ENCODE results near the gene ATP2C2.
A peak's percentile ranks its signal among the peaks of the same experiment; 100 is the strongest.
"Not testable (repeated sequence)": the region's sequence is repeated elsewhere in the genome, so short reads cannot be mapped to it uniquely, and the experiment has no call there.

The ATP2C2 gene

DNA sequence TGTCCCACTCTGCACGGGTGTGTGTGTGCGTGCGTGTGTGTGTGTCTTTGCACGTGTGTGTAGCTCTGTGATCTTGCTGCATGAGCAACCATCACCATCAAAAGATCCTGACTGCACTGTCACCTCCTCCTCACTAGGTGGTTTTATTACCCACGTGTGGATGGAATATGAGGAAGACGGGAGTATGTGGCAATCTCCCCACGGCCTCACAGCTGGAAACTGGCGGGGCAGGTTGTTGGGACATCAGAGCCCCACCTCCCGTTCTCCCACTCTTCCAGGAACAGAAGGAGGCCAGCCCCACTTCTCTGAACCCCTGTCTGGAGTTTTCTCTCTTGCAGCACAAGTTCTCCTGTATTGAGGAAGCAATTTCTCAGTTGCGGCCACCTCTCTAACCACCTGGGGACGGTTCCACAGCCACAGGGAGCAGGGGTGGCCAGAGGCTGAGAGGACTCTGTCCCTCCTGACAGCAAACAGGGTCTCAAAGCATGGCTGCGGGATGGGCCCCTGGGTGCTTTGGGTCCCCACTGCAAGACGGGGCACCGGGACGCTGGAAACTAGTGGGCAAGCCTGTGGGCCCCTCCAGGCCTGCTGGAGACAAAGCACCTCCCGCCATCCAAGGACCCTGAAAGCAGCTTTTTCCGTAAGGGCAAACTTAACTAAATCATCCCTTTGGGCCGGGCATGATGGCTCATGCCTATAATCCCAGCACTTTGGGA is 27.9 kb upstream of the ATP2C2 start:
- Histone ChIP-seq H3K9ac (ENCODE audit: insufficient read length, low read depth) (no peak overlapping the region), H3K36me3 (ENCODE audit: insufficient read depth, insufficient read length, low read length) (no peaks in the 10 kb centered on the region), H3K9me3 (ENCODE audit: insufficient read depth, low read length) (peaks cover 14% of the 10 kb centered on the region; the same call in 1 of the 2 replicates), H3K4me1 (ENCODE audit: insufficient read depth, insufficient read length) (no peaks in the 10 kb centered on the region), H3K4me3 (ENCODE audit: insufficient read length, low read depth) (no peak overlapping the region), H3K27me3 (ENCODE audit: insufficient read depth, insufficient read length) (no peaks in the 10 kb centered on the region)
- DNase-seq (ENCODE audit: low read depth, low spot score), result no peak
- TF ChIP-seq SUZ12 (IDR thresholded peaks at IDR 0.05; ENCODE audit: extremely low read depth, insufficient read depth, insufficient read length), result no peak
- no peak for TF ChIP-seq YY1 (IDR thresholded peaks at IDR 0.05; ENCODE audit: insufficient read depth, insufficient read length)
- TF ChIP-seq ZNF274 (IDR thresholded peaks at IDR 0.05; ENCODE audit: low read depth, low read length), result no peak

DNA sequence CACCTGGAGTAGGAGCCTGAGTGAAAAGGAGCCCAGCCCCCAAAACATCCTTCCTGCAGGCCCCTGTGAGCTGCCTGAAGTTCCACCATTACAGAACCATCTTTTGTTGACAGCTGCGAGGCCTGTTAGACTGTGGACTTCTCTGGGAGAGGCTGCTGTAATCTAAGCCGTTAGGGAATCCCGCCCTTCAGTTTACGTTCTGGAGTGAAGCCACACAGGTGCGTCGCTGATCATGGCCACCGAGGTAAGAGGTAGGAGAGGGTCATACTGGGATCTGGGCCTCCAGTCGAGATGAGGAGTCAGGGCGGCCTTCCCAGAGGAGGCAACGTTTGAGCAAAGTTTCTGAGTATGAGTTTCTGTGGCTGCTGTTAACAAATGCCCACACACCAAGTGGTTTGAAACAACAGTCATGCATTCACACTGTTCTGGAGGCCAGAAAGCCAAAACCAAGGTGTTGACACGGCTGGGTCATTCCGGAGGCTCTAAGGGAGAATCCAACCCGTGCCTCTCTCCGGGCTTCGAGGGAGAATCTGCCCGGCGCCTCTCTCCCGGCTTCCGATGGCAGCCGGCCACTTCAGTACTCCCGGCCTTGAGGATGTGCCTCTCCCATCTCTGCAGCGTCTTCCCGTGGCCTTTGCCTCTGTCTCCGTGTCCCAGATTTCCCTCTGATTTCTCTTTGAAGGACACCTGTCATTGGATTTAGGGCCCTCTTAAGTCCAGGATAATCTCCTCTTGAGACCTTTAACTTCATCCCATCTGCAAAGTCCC is 26.6 kb upstream of the ATP2C2 start:
- H3K9ac ChIP-seq (ENCODE audit: insufficient read length, low read depth), result no peak overlapping the region
- H3K4me3 ChIP-seq (ENCODE audit: insufficient read length, low read depth), result no peak overlapping the region
- peaks cover 13% of the 10 kb centered on the region; the same call in 1 of the 2 replicates for H3K9me3 ChIP-seq (ENCODE audit: insufficient read depth, low read length)
- TF ChIP-seq SUZ12 (IDR thresholded peaks at IDR 0.05; ENCODE audit: extremely low read depth, insufficient read depth, insufficient read length), result no peak
- no peak for TF ChIP-seq ZNF274 (IDR thresholded peaks at IDR 0.05; ENCODE audit: low read depth, low read length)
- no peak for TF ChIP-seq YY1 (IDR thresholded peaks at IDR 0.05; ENCODE audit: insufficient read depth, insufficient read length)
- DNase-seq (ENCODE audit: low read depth, low spot score), result no peak
- H3K4me1 ChIP-seq (ENCODE audit: insufficient read depth, insufficient read length), result no peaks in the 10 kb centered on the region
- no peaks in the 10 kb centered on the region for H3K36me3 ChIP-seq (ENCODE audit: insufficient read depth, insufficient read length, low read length)
- H3K27me3 ChIP-seq (ENCODE audit: insufficient read depth, insufficient read length), result no peaks in the 10 kb centered on the region

DNA sequence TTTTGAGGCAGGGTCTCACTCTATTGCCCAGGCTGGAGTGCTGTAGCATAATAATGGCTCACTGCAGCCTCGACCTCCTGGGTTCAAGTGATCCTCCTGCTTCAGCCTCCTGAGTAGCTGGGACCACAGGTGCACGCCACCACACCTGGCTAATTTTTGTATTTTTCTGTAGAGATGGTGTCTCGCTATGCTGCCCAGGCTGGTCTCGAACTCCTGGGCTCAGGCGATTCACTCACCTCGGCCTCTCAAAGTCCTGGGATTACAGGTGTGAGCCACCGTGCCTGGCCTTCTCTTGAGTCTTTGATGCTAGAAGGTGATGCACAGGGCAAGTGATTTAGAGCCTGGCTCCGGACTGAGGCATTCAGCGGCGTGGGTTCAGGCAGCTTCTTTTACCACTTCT is 24.5 kb upstream of the ATP2C2 start:
- not testable (repeated sequence) for H3K9me3 ChIP-seq (ENCODE audit: insufficient read depth, low read length); H3K36me3 ChIP-seq (ENCODE audit: insufficient read depth, insufficient read length, low read length); H3K9ac ChIP-seq (ENCODE audit: insufficient read length, low read depth); H3K27me3 ChIP-seq (ENCODE audit: insufficient read depth, insufficient read length); H3K4me1 ChIP-seq (ENCODE audit: insufficient read depth, insufficient read length); H3K4me3 ChIP-seq (ENCODE audit: insufficient read length, low read depth); DNase-seq (ENCODE audit: low read depth, low spot score)

DNA sequence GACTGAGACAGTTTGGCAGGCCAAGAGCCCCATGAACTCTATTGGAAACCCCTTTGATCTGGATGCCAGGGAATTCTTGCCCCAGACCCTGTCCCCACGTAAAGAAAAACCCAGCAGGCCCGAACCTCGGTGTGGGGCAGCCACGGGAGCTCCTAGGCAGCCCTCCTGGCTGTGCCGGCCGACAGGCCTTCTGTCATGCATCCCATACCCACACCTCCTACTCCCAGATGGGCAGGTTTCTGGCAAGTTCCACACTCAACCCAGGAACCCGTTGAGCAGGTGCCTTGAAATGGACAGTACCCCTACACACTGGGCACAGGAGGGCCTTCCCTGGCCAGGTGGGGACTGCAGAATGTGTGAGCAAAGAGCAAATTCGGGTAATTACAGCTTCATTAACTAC is 23.6 kb upstream of the ATP2C2 start:
- no peak for TF ChIP-seq YY1 (IDR thresholded peaks at IDR 0.05; ENCODE audit: insufficient read depth, insufficient read length)
- TF ChIP-seq ZNF274 (IDR thresholded peaks at IDR 0.05; ENCODE audit: low read depth, low read length), result no peak
- TF ChIP-seq SUZ12 (IDR thresholded peaks at IDR 0.05; ENCODE audit: extremely low read depth, insufficient read depth, insufficient read length), result no peak
- Histone ChIP-seq H3K27me3 (ENCODE audit: insufficient read depth, insufficient read length) (no peaks in the 10 kb centered on the region), H3K9me3 (ENCODE audit: insufficient read depth, low read length) (no peaks in the 10 kb centered on the region), H3K36me3 (ENCODE audit: insufficient read depth, insufficient read length, low read length) (no peaks in the 10 kb centered on the region), H3K4me1 (ENCODE audit: insufficient read depth, insufficient read length) (no peaks in the 10 kb centered on the region), H3K4me3 (ENCODE audit: insufficient read length, low read depth) (no peak overlapping the region), H3K9ac (ENCODE audit: insufficient read length, low read depth) (no peak overlapping the region)
- no peak for DNase-seq (ENCODE audit: low read depth, low spot score)

DNA sequence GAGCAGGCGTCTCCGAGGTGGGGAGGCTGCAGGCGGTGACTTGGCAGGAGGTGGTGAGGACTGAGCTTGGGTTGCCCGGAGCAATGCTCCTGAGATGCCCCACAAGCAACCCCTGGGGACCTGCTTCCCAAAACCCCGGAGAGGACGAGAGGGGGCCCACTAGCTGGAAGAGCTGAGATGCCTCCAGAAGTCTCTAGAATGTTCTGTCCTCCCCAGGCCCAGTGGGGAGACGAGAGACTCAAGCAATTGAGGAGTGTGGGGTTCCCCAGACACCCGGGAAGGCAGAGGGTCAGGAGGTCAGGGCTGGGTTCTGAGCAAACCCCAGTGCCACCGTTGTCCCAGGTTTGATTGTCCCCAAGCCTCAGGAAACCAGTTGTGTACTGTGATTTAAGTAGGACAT is 21.2 kb upstream of the ATP2C2 start:
- no peak overlapping the region for H3K9ac ChIP-seq (ENCODE audit: insufficient read length, low read depth)
- H3K27me3 ChIP-seq (ENCODE audit: insufficient read depth, insufficient read length), result no peaks in the 10 kb centered on the region
- no peaks in the 10 kb centered on the region for H3K4me1 ChIP-seq (ENCODE audit: insufficient read depth, insufficient read length)
- H3K36me3 ChIP-seq (ENCODE audit: insufficient read depth, insufficient read length, low read length), result no peaks in the 10 kb centered on the region
- TF ChIP-seq YY1 (IDR thresholded peaks at IDR 0.05; ENCODE audit: insufficient read depth, insufficient read length) (no peak), SUZ12 (IDR thresholded peaks at IDR 0.05; ENCODE audit: extremely low read depth, insufficient read depth, insufficient read length) (no peak), ZNF274 (IDR thresholded peaks at IDR 0.05; ENCODE audit: low read depth, low read length) (no peak)
- DNase-seq (ENCODE audit: low read depth, low spot score), result no peak
- H3K9me3 ChIP-seq (ENCODE audit: insufficient read depth, low read length), result no peaks in the 10 kb centered on the region
- H3K4me3 ChIP-seq (ENCODE audit: insufficient read length, low read depth), result no peak overlapping the region

DNA sequence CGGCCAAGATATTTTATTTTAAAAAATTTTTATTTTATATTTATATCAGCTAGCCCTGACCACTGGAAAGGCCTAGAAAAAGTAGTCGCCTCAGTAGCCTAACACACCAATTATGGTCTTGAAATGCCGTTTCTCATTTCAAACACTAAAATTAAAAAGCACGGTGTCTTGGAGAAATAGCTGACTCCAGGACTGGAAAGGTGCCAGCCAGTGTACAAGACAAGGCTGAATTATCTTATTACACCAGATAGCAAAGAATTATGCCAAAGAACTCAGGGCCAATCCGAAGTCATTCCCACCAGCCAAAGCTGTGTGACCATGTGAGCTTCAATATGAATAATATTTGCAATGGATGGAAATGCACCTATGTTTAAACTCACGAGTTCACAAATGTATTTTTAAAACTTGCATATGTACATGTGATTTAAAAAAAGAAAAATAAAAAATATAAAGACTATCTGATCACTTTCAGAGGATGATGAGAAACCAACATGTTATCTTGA is 19.9 kb upstream of the ATP2C2 start:
- DNase-seq (ENCODE audit: low read depth, low spot score), result no peak
- no peaks in the 10 kb centered on the region for H3K36me3 ChIP-seq (ENCODE audit: insufficient read depth, insufficient read length, low read length)
- H3K4me3 ChIP-seq (ENCODE audit: insufficient read length, low read depth), result no peak overlapping the region
- no peaks in the 10 kb centered on the region for H3K4me1 ChIP-seq (ENCODE audit: insufficient read depth, insufficient read length)
- no peaks in the 10 kb centered on the region for H3K27me3 ChIP-seq (ENCODE audit: insufficient read depth, insufficient read length)
- H3K9me3 ChIP-seq (ENCODE audit: insufficient read depth, low read length), result no peaks in the 10 kb centered on the region
- TF ChIP-seq YY1 (IDR thresholded peaks at IDR 0.05; ENCODE audit: insufficient read depth, insufficient read length), result no peak
- TF ChIP-seq SUZ12 (IDR thresholded peaks at IDR 0.05; ENCODE audit: extremely low read depth, insufficient read depth, insufficient read length), result no peak
- TF ChIP-seq ZNF274 (IDR thresholded peaks at IDR 0.05; ENCODE audit: low read depth, low read length), result no peak
- no peak overlapping the region for H3K9ac ChIP-seq (ENCODE audit: insufficient read length, low read depth)

DNA sequence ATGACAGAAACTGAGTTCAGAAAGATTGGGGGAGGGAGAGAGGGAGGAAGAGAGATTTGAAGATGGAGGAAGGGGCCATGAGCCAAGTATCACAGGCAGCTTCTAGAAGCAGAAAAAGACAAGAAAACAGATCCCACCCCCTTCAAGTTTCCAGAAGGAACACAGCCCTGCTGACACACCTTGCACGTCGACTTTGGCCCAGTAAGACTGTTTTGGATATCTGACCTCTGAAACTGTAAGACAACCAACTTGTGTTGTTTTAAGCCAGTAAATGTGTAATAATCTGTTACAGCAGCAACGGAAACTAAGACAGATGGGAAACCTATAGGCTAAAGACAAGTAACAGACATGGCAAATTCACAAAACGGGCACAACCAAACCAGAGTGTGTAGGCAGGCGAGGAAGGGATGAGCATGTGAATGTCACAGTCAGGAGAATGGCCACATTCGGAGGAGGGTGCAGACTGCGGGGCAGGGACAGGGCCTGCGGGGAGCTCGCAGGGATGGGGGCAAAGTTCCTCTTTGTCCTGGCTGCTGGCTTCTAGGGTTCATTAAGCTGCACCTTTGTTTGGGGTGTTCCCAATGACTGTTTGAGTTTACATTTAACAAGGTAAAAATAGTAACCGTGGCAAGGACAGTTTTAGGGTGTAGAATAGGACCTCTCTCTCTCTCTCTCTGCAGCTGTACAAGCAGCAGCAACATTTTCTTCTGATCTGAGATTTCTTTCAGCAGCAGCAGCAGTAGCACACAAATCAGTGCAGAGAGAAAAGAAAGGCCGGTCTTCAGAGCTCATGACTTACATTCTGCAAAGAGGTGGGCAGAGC is 18.3 kb upstream of the ATP2C2 start:
- no peak overlapping the region for H3K4me3 ChIP-seq (ENCODE audit: insufficient read length, low read depth)
- H3K9ac ChIP-seq (ENCODE audit: insufficient read length, low read depth), result no peak overlapping the region
- H3K27me3 ChIP-seq (ENCODE audit: insufficient read depth, insufficient read length), result no peaks in the 10 kb centered on the region
- H3K4me1 ChIP-seq (ENCODE audit: insufficient read depth, insufficient read length), result no peaks in the 10 kb centered on the region
- no peak for TF ChIP-seq ZNF274 (IDR thresholded peaks at IDR 0.05; ENCODE audit: low read depth, low read length)
- no peak for TF ChIP-seq YY1 (IDR thresholded peaks at IDR 0.05; ENCODE audit: insufficient read depth, insufficient read length)
- TF ChIP-seq SUZ12 (IDR thresholded peaks at IDR 0.05; ENCODE audit: extremely low read depth, insufficient read depth, insufficient read length), result no peak
- no peaks in the 10 kb centered on the region for H3K36me3 ChIP-seq (ENCODE audit: insufficient read depth, insufficient read length, low read length)
- peak; percentile 15 for DNase-seq (ENCODE audit: low read depth, low spot score)
- H3K9me3 ChIP-seq (ENCODE audit: insufficient read depth, low read length), result no peaks in the 10 kb centered on the region
